ENCODE results near the gene RAC2. TPM values are rescaled to one million over a fixed set of nuclear protein-coding genes. Genes with fewer than 3 reads are reported as not detected.
A peak's percentile ranks its signal among the peaks of the same experiment; 100 is the strongest.

RAC2 gene
- total and polyA plus RNA-seq, 9 of the 15 experiments (the other 6 are each of a cell fraction or from before 2014, with no cell fraction given), result 22.7 to 103 (median 43.3) TPM

GRCh38 chr22:37242395-37242918, 1.6 kb downstream of the RAC2 start (continued):
- peak; percentile 37; the same call in 1 of the 2 replicates for TF ChIP-seq HCFC1 (IDR thresholded peaks at IDR 0.05; ENCODE audit: low read depth, low read length)
- no peak for TF ChIP-seq ILK (tag; IDR thresholded peaks at IDR 0.05; ENCODE audit: borderline replicate concordance, low read depth)
- 0 out of 2 replicates have a peak, but pooled peaks have one; percentile 59 for TF ChIP-seq ZNF583 (CRISPR knock-in tag; IDR thresholded peaks at IDR 0.05)
- no peak for TF ChIP-seq XRCC5 (IDR thresholded peaks at IDR 0.05; ENCODE audit: low read depth, low read length)
- peak; percentile 89 for TF ChIP-seq CBFA2T2 (conservative IDR thresholded peaks at IDR 0.05)
- peak; percentile 79 for TF ChIP-seq MBD2 (IDR thresholded peaks at IDR 0.05; ENCODE audit: borderline replicate concordance, low read depth)
- no peak for TF ChIP-seq SRF (CRISPR knock-in tag; IDR thresholded peaks at IDR 0.05)
- TF ChIP-seq FOXP4 (CRISPR knock-in tag; IDR thresholded peaks at IDR 0.05; ENCODE audit: borderline replicate concordance), result 0 out of 2 replicates have a peak, but pooled peaks have one; percentile 68
- no peak for TF ChIP-seq ZNF764 (CRISPR knock-in tag; IDR thresholded peaks at IDR 0.05; ENCODE audit: low read depth)
- no peak for TF ChIP-seq RBBP5 (IDR thresholded peaks at IDR 0.05; ENCODE audit: borderline replicate concordance, insufficient read depth, low read length, poor library complexity, severe bottlenecking)
- TF ChIP-seq MAX (CRISPR knock-in tag; IDR thresholded peaks at IDR 0.05), result peak; percentile 60
- TF ChIP-seq, protein P1, sequence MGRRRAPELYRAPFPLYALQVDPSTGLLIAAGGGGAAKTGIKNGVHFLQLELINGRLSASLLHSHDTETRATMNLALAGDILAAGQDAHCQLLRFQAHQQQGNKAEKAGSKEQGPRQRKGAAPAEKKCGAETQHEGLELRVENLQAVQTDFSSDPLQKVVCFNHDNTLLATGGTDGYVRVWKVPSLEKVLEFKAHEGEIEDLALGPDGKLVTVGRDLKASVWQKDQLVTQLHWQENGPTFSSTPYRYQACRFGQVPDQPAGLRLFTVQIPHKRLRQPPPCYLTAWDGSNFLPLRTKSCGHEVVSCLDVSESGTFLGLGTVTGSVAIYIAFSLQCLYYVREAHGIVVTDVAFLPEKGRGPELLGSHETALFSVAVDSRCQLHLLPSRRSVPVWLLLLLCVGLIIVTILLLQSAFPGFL (CRISPR knock-in tag; IDR thresholded peaks at IDR 0.05), result no peak
- peak; percentile 91 for TF ChIP-seq NCOR1 (IDR thresholded peaks at IDR 0.05)
- TF ChIP-seq, protein P2, sequence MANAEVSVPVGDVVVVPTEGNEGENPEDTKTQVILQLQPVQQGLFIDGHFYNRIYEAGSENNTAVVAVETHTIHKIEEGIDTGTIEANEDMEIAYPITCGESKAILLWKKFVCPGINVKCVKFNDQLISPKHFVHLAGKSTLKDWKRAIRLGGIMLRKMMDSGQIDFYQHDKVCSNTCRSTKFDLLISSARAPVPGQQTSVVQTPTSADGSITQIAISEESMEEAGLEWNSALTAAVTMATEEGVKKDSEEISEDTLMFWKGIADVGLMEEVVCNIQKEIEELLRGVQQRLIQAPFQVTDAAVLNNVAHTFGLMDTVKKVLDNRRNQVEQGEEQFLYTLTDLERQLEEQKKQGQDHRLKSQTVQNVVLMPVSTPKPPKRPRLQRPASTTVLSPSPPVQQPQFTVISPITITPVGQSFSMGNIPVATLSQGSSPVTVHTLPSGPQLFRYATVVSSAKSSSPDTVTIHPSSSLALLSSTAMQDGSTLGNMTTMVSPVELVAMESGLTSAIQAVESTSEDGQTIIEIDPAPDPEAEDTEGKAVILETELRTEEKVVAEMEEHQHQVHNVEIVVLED (CRISPR knock-in tag; IDR thresholded peaks at IDR 0.05), result no peak
- TF ChIP-seq SREBF1 (IDR thresholded peaks at IDR 0.05; ENCODE audit: borderline replicate concordance, low read depth, low read length), result no peak
- TF ChIP-seq PHB2 (IDR thresholded peaks at IDR 0.05; ENCODE audit: low read depth), result no peak
- TF ChIP-seq GABPB2 (CRISPR knock-in tag; conservative IDR thresholded peaks at IDR 0.05), result no peak
- TF ChIP-seq ZNF174 (CRISPR knock-in tag; IDR thresholded peaks at IDR 0.05), result no peak
- no peak for TF ChIP-seq ZNF354B (CRISPR knock-in tag; IDR thresholded peaks at IDR 0.05)
- TF ChIP-seq PKNOX1 (IDR thresholded peaks at IDR 0.05), result peak; percentile 94
- TF ChIP-seq COPS2 (conservative IDR thresholded peaks at IDR 0.05), result no peak
- TF ChIP-seq TAF15 (IDR thresholded peaks at IDR 0.05; ENCODE audit: low read depth, low read length), result no peak
- peak; percentile 85 for TF ChIP-seq CC2D1A (IDR thresholded peaks at IDR 0.05)
- TF ChIP-seq ELF1 (tag; IDR thresholded peaks at IDR 0.05), result peak; percentile 57
- no peak for TF ChIP-seq FUS (optimal IDR thresholded peaks at IDR 0.05; ENCODE audit: low read depth, low read length)

Measured in K562 (cell line).